Nucleus accumbens (tissue), 56 donors: Measurements from ENCODE around the gene DNASE1L3.
A peak's percentile ranks its signal among the peaks of the same experiment; 100 is the strongest.

Source experiments
- DNase-seq, 56 donors: peaks; one replicate each; lab custom pipeline; 2025; lab: John Stamatoyannopoulos, UW

Gene DNASE1L3

DNA sequence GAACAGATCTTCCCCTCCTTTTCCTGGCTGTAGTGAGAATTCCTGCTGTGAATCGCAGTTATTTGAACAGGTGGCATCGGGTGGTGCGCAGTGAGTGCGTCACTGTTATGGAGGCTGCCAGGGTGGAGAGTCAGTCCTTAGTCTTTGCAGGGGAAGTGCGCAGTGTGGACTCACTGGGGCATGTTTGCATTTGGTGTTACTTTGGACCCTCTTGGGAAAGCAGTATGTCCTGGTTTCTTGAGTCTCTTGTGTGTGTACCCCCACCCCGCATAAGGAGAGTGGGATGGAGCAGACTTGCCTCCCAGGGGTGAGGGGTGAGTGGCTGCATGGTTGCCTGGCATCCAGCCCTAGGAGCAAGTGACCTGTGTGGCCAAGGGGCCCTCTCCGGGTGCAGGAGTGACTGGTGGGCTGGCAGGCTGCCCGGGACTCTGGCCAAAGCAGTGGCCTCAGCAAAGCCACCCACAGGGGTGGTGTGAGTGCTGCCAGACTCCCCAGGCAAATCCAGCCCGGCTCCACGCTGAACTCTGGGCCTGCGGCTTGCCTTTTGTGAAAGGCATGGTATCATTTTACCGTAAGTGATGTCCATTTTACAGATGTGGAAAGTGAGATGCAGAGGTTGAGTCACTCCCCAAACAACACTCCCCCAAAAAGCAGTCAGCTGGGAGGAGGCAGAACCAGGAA lies 46.4 kb downstream of the DNASE1L3 start:
- peak in 15 of 56 donors; percentile 5 to 72 (median 12) for DNase-seq

- DNase-seq: no peak
Measured at GRCh38 chr3:58163234-58163633, 47.5 kb downstream of the DNASE1L3 start.

DNA sequence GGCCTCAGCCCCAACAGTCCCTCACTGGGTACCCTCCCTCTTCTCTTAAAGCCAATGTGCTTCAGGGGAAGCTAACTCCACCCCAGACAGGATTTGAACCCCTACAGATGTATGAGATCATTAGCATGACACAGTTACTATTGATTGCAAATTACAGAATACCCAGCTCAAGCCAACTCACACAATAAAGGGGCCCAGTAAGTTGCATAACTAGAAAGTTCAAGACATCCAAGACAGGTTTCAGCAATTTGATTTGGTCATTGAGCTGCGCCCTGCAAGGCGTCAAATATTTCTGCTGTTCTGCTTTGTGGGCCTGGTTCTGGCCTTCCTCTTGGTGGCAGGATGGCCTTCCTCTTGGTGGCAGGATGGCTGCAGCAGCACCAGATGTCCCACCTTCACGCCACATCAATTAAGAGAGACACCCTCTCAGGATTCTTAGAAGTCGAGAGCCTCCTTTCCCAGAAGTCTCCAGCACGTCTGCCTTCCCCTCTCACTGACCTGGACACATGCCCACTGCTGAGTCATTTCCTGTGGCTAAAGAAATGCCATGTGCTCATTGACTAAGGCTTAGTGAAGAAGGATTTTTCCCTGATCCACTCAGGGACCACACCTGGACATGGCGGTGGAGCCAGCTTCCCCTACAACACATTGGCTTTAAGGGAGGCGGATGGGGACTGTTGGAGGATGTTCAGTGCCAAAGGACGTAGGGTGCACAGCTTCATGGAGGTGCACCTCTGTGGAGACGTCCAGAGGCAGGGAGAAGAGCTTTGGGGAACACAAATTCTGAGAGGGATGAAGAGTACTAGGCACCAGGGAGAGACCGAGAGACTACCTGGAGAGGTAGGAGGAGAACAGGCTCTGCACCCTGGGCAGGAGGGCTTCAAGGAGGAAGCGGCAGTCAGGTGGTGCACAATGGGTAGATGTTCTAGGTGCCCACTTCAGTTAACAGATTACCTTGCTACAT lies 49.1 kb downstream of the DNASE1L3 start:
- DNase-seq: peak in 1 of 56 donors; percentile 27

GRCh38 chr3:58160399-58160798 lies 50.4 kb downstream of the DNASE1L3 start:
- no peak for DNase-seq

- DNase-seq: no peak
Measured at GRCh38 chr3:58158442-58159153, 52.2 kb downstream of the DNASE1L3 start.

GRCh38 chr3:58157700-58158099 lies 53.1 kb downstream of the DNASE1L3 start:
- DNase-seq: no peak

- DNase-seq: no peak
Measured at GRCh38 chr3:58155838-58156237, 54.9 kb downstream of the DNASE1L3 start.

DNA sequence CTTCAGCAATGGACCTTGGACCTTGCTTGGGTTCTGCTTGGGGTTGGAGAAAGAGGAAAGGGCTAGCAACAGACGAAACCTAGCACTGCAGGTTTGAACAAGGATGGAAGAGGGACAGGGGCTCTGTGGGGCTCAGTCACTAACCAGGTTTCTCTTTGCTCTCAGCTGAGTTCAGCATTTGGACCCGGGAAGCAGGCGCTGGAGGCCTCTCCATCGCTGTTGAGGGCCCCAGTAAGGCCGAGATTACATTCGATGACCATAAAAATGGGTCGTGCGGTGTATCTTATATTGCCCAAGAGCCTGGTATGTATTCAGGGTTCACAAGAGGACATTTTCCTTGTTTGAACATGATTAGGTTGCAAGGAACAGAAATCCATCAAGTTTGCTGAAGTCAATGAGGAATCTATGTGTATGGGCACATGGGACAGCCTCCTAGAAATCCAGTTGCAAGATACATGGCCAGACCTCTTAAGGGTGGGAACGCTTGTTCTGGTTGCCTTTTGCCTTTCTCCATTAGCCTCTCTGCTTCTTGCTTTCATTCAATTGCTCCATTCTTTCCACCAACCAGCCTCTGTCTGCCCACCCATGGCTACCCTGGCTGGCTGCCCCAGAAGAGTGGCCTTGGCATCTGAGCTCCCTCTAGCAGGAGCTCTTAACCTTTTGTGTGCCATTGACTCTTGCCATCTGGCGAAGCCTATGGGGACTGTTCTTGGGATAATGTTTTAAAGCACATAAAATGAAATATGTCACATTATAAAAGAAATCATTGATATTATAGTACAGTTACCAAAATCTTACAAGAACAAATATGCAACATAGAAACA lies 55.9 kb downstream of the DNASE1L3 start:
- peak in 20 of 56 donors; percentile 5 to 55 (median 18) for DNase-seq

GRCh38 chr3:58153371-58153770 lies 57.4 kb downstream of the DNASE1L3 start:
- DNase-seq: no peak

DNA sequence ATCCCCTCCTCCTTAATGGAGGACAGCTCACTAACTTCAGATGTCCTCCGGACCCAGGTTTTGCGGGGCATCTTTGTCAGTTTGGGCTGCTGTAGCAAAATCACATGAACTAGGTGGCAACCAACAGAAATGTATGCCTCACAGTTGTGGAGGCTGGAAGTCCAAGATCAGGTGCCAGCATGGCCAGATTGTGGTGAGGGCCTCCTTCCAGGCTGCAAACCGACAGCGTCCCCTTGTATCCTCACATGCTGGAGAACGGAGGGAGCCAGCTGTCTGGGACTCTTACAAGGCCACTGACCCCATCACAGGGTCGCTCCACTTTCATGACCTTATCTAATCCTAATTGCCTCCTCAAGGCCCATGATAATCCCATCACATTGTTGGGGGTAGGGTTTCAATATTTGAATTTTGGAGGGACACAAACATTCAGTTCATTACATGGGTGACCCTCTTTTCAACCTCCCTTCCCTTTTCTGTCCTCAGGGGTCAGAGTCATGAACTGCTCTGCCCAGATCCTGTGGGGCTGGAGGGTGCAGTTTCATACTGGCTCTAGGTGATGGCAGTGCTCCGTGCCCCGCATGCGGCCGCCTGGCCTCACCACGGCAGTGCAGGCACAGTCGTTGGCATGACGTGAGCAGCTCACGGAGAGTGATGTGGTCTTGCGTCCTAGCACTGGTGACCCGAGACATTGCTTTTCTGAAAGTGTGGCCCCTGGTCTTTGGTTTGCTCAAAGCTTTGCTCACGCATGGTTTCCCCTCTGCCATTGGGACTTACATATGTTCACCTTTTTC lies 58.4 kb downstream of the DNASE1L3 start:
- DNase-seq: no peak

DNA sequence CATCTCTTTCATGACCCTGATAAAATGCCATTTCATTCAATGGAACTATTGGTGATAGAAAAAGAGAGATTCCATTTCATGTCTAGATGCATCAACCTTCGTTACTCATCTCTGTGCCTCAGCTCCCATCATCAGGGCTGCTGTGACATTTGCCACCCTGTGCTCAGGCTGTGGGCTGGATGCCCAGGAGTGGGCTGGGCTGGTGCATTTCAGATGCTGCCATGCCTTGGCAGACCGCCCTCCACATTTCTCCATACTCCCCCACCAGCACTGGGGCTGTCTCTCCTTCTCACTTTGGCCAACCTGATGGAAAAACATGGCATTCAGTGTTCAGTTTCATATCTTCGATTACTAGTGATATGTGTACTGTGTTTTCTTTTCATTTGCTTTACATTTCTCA lies 59.1 kb downstream of the DNASE1L3 start:
- peak in 47 of 56 donors; percentile 5 to 82 (median 45) for DNase-seq

DNA sequence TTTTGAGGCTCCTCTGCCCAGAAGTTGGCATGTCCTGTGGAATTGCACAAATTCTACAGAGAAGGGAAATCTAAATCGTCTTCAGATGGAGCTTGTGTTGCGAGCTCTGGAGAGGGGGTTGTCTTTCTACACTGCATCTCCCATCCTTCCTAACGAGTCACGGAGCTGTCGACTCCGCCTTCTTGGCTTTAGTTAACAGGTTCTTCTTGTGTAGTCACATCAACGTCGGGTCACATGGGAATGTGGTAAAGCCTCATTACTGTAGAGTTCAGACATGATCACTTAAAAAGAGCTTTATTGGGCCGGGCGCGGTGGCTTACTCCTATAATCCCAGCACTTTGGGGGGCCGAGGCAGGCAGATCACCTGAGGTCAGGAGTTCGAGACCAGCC lies 60.0 kb downstream of the DNASE1L3 start:
- no peak for DNase-seq

DNA sequence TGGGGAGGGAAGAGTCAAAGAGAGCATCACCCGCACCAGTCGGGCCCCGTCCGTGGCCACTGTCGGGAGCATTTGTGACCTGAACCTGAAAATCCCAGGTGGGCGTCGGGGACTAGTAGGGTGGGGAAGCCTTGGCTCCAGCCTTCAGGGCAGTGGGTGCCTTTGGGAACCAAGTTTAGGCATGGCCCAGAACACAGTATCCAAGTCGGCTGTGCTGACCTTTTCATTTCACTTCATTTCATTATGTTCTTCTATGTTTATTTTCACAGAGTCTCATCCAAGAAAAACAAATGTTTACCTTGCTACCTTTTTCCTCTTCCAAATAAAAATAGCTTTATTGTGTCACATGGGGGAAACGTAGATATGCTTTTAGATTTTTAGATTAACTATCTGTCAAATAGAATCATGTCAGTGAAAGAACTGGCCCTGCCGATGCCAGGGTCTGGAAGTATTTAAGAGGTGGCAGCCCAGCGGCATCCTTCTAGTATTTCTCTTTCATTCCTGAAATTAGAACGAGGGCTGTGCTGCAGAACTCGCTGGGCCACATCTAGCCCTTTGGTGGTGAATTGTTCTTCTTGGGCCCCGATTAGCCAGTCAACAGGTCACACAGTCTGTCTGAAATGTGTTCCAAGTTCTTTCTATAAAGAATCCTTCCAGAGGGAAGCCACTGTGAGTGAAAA lies 60.5 kb downstream of the DNASE1L3 start:
- no peak for DNase-seq

GRCh38 chr3:58148049-58148448 lies 62.7 kb downstream of the DNASE1L3 start:
- no peak for DNase-seq

GRCh38 chr3:58144478-58145325 lies 66.1 kb downstream of the DNASE1L3 start:
- DNase-seq: no peak

GRCh38 chr3:58143417-58144055 lies 67.2 kb downstream of the DNASE1L3 start:
- DNase-seq: no peak
